T-helper 1 cell (primary cell): ENCODE results near the gene CHML.

Experiments used
- DNase-seq, 5 donors: peaks; one replicate each; pipeline ENCODE4 v3.0.0-alpha.2; 2012 to 2020

Gene CHML

GRCh38 chr1:241615043-241615974 lies 24.9 kb downstream of the CHML start:
- DNase-seq: no peak

GRCh38 chr1:241614572-241614971 lies 25.6 kb downstream of the CHML start:
- DNase-seq: no peak

- no peak for DNase-seq
Measured at GRCh38 chr1:241614144-241614543, 26.0 kb downstream of the CHML start.

- DNase-seq: no peak
Measured at GRCh38 chr1:241612533-241613477, 27.4 kb downstream of the CHML start.

- no peak for DNase-seq
Measured at GRCh38 chr1:241611736-241612135, 28.4 kb downstream of the CHML start.

GRCh38 chr1:241611063-241611462 lies 29.1 kb downstream of the CHML start:
- peak in 1 of 5 donors; percentile 63 for DNase-seq

- no peak for DNase-seq
Measured at GRCh38 chr1:241610056-241610815, 29.9 kb downstream of the CHML start.

GRCh38 chr1:241608379-241609033 lies 31.7 kb downstream of the CHML start:
- no peak for DNase-seq

GRCh38 chr1:241607497-241607896 lies 32.7 kb downstream of the CHML start:
- no peak for DNase-seq

- no peak for DNase-seq
Measured at GRCh38 chr1:241606544-241606943, 33.6 kb downstream of the CHML start.

- DNase-seq: no peak
Measured at GRCh38 chr1:241605146-241605805, 34.9 kb downstream of the CHML start.

GRCh38 chr1:241603731-241604245 lies 36.4 kb downstream of the CHML start:
- DNase-seq: no peak

GRCh38 chr1:241600496-241600901 lies 39.7 kb downstream of the CHML start:
- no peak for DNase-seq

GRCh38 chr1:241598249-241598648 lies 41.9 kb downstream of the CHML start:
- DNase-seq: no peak

GRCh38 chr1:241596633-241597032 lies 43.5 kb downstream of the CHML start:
- no peak for DNase-seq

GRCh38 chr1:241593186-241593585 lies 47.0 kb downstream of the CHML start:
- no peak for DNase-seq

- peak in 1 of 5 donors; percentile 36 for DNase-seq
Measured at GRCh38 chr1:241592273-241592958, 47.8 kb downstream of the CHML start.

GRCh38 chr1:241591736-241592135 lies 48.4 kb downstream of the CHML start:
- DNase-seq: no peak

GRCh38 chr1:241591317-241591716 lies 48.9 kb downstream of the CHML start:
- no peak for DNase-seq

GRCh38 chr1:241590719-241591118 lies 49.5 kb downstream of the CHML start:
- no peak for DNase-seq
